ENCODE data around the gene MAGEA9B. TPM values are rescaled to one million over a fixed set of nuclear protein-coding genes. Genes with fewer than 3 reads are reported as not detected.
"Not testable (repeated sequence)": the region's sequence is repeated elsewhere in the genome, so short reads cannot be mapped to it uniquely, and the experiment has no call there.

Gene MAGEA9B
- total RNA-seq, 2 experiments from 2014 or later = not detected

DNA sequence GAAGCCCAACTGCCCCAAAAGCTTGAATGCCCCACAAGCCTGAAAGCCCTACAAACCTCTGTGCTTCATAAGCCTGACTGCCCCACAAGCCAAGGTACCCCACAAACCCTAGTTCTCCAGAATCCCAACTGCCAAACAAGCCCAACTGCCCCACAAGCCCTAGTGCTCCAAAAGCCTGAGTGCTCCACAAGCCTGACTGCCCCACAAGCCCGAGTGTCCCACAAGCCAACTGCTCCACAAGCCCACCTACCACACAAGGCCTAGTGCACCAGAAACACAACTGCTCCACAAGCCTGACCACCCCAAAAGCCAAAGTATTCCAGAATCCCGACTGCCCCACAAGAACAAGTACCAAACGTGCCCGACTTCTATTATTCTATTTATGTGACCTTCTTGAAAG, 23.9 kb downstream of the MAGEA9B start:
- no peak for DNase-seq (ENCODE audit: low spot score)
- H3K79me2 ChIP-seq (ENCODE audit: insufficient read depth, low read depth, low read length) = no peaks in the 10 kb centered on the region
- H2AFZ ChIP-seq (ENCODE audit: low read length) = no peak overlapping the region
- no peaks in the 10 kb centered on the region for H3K4me1 ChIP-seq (ENCODE audit: insufficient read depth, low read length, poor library complexity, severe bottlenecking)
- no peaks in the 10 kb centered on the region for H3K36me3 ChIP-seq (ENCODE audit: insufficient read depth, low read length)
- CTCF ChIA-PET (ENCODE audit: unreplicated experiment) = no interaction called here
- no TSS peak for BruUV-seq (replicated peaks)
- no peaks in the 10 kb centered on the region for H3K9me2 ChIP-seq (ENCODE audit: insufficient read depth, low read length)
- H3K9me3 ChIP-seq (ENCODE audit: low read length) = no peaks in the 10 kb centered on the region
- POLR2A ChIA-PET = no interaction called here
- H3K4me3 ChIP-seq (ENCODE audit: low read depth, low read length, poor library complexity, severe bottlenecking) = no peak overlapping the region
- TF ChIP-seq, protein P1, sequence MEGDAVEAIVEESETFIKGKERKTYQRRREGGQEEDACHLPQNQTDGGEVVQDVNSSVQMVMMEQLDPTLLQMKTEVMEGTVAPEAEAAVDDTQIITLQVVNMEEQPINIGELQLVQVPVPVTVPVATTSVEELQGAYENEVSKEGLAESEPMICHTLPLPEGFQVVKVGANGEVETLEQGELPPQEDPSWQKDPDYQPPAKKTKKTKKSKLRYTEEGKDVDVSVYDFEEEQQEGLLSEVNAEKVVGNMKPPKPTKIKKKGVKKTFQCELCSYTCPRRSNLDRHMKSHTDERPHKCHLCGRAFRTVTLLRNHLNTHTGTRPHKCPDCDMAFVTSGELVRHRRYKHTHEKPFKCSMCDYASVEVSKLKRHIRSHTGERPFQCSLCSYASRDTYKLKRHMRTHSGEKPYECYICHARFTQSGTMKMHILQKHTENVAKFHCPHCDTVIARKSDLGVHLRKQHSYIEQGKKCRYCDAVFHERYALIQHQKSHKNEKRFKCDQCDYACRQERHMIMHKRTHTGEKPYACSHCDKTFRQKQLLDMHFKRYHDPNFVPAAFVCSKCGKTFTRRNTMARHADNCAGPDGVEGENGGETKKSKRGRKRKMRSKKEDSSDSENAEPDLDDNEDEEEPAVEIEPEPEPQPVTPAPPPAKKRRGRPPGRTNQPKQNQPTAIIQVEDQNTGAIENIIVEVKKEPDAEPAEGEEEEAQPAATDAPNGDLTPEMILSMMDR (conservative IDR thresholded peaks at IDR 0.05; ENCODE audit: low read length) = no peak
- no peak for TF ChIP-seq EZH2phosphoT487 (IDR thresholded peaks at IDR 0.05; ENCODE audit: borderline replicate concordance, low read depth, low read length)
- no peak overlapping the region for H3K27ac ChIP-seq (ENCODE audit: low read depth, low read length, poor library complexity, severe bottlenecking)
- no peak overlapping the region for H3K4me2 ChIP-seq (ENCODE audit: low read length)
- no peaks in the 10 kb centered on the region for H4K20me1 ChIP-seq (ENCODE audit: insufficient read depth, low read length)
- intact Hi-C loops (cut with micrococcal nuclease; ENCODE audit: unreplicated experiment) = no loop called here

DNA sequence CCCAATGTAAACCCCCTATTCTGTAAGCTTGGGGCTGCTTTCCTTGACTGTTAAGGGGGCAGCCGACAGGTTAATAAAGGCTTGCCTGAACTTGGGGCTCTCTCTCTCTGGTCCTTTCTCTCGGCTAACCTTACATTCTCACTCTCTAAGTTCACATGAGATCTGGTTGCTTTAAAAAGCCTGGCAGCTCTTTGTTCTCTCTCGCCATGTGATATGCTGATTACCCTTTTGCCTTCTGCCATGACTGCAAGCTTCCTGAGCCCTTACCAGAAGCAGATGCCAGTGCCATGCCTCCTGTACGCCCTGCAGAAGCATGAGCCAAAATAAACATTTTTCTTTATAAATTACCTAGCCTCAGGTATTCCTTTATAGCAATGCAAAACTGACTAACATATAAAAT, 32.0 kb downstream of the MAGEA9B start:
- H2AFZ ChIP-seq (ENCODE audit: low read length); H3K4me2 ChIP-seq (ENCODE audit: low read length); H3K9me2 ChIP-seq (ENCODE audit: insufficient read depth, low read length); DNase-seq (ENCODE audit: low spot score); H3K4me1 ChIP-seq (ENCODE audit: insufficient read depth, low read length, poor library complexity, severe bottlenecking); BruUV-seq (replicated peaks); H3K36me3 ChIP-seq (ENCODE audit: insufficient read depth, low read length); H3K9me3 ChIP-seq (ENCODE audit: low read length); H3K27ac ChIP-seq (ENCODE audit: low read depth, low read length, poor library complexity, severe bottlenecking); H3K79me2 ChIP-seq (ENCODE audit: insufficient read depth, low read depth, low read length); intact Hi-C loops (cut with micrococcal nuclease; ENCODE audit: unreplicated experiment); POLR2A ChIA-PET; H4K20me1 ChIP-seq (ENCODE audit: insufficient read depth, low read length); CTCF ChIA-PET (ENCODE audit: unreplicated experiment); H3K4me3 ChIP-seq (ENCODE audit: low read depth, low read length, poor library complexity, severe bottlenecking): not testable (repeated sequence)

DNA sequence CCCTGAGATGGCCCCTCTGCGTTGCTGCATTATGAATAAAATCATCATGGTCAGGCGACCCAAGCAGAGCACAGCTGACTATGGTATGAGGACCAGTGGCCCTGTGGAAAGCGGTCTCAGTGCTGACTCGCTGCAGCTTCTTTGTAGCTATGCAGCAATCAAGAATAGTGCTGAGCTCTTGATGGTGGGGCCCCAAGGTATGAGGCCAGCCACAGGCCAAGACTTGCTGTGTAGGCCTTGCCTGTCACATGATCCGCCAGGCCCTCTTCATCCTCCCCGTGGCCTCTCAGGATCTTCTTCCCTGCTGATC, 35.4 kb downstream of the MAGEA9B start:
- H3K9me2 ChIP-seq (ENCODE audit: insufficient read depth, low read length); H3K4me1 ChIP-seq (ENCODE audit: insufficient read depth, low read length, poor library complexity, severe bottlenecking); intact Hi-C loops (cut with micrococcal nuclease; ENCODE audit: unreplicated experiment); H3K4me2 ChIP-seq (ENCODE audit: low read length); H3K79me2 ChIP-seq (ENCODE audit: insufficient read depth, low read depth, low read length); H3K27ac ChIP-seq (ENCODE audit: low read depth, low read length, poor library complexity, severe bottlenecking); H3K36me3 ChIP-seq (ENCODE audit: insufficient read depth, low read length); H3K4me3 ChIP-seq (ENCODE audit: low read depth, low read length, poor library complexity, severe bottlenecking); CTCF ChIA-PET (ENCODE audit: unreplicated experiment); H4K20me1 ChIP-seq (ENCODE audit: insufficient read depth, low read length); BruUV-seq (replicated peaks); DNase-seq (ENCODE audit: low spot score); H2AFZ ChIP-seq (ENCODE audit: low read length); POLR2A ChIA-PET; H3K9me3 ChIP-seq (ENCODE audit: low read length): not testable (repeated sequence)

DNA sequence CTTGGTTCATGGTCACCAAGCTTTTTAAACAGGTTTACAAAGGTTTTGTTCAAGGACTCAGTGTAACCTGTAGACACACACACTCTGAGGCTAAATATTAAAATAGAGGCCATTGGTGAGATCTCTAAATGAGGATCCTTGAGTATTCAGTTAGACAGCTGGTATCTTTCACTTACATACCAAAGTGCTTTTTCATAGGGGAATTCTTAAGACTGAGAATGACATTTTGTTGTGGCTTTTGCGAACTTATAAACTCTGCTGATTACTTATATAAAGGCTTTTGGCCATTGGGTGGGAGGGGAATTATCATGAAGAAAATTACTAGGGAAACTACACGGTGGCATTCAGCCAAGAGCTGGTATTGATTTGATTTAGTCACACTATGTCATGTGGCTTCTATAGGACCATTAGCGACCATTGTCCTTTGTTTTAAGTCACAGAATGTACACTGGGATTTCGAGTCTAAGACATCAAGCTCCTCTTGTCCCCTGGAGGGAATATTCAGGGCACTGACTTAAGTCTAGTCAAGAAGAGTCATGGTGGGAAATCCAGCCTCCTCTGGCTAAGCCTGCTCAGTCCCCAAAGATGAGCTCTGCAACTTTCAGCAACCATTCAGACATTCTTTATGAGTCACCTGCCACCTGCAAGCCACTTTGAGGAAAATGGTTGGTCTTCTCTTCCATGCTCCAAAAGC, 35.9 kb downstream of the MAGEA9B start:
- BruUV-seq (replicated peaks); POLR2A ChIA-PET; H3K9me2 ChIP-seq (ENCODE audit: insufficient read depth, low read length): not testable (repeated sequence)

DNA sequence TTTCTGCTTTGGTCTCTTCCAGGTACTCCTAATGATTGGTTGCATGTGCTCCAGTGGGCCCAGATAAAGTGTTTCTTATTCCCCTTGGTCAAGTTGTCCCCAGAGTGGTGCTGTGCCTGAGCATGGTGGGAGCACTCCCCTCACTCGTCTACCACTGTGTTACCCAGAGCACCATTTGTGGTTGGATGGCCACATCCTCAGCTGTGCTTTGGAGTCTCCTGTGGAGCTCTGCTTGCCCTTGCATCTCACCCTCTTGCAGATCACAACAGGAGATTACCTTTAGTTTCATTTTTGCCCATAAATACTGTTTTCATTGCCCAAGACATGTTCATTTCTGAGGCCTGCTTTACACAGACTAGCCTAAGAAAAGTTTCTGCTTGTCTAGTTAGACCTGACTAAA, 36.8 kb downstream of the MAGEA9B start:
- POLR2A ChIA-PET; H4K20me1 ChIP-seq (ENCODE audit: insufficient read depth, low read length); H3K4me1 ChIP-seq (ENCODE audit: insufficient read depth, low read length, poor library complexity, severe bottlenecking); H3K4me3 ChIP-seq (ENCODE audit: low read depth, low read length, poor library complexity, severe bottlenecking); BruUV-seq (replicated peaks); H3K79me2 ChIP-seq (ENCODE audit: insufficient read depth, low read depth, low read length); H3K4me2 ChIP-seq (ENCODE audit: low read length); H3K36me3 ChIP-seq (ENCODE audit: insufficient read depth, low read length); H3K27ac ChIP-seq (ENCODE audit: low read depth, low read length, poor library complexity, severe bottlenecking); H2AFZ ChIP-seq (ENCODE audit: low read length); CTCF ChIA-PET (ENCODE audit: unreplicated experiment); H3K9me3 ChIP-seq (ENCODE audit: low read length); intact Hi-C loops (cut with micrococcal nuclease; ENCODE audit: unreplicated experiment); DNase-seq (ENCODE audit: low spot score); H3K9me2 ChIP-seq (ENCODE audit: insufficient read depth, low read length): not testable (repeated sequence)

More for the DNA sequence above, 35.9 kb downstream of the MAGEA9B start:
- CTCF ChIA-PET (ENCODE audit: unreplicated experiment); H3K4me3 ChIP-seq (ENCODE audit: low read depth, low read length, poor library complexity, severe bottlenecking); H3K36me3 ChIP-seq (ENCODE audit: insufficient read depth, low read length); H3K27ac ChIP-seq (ENCODE audit: low read depth, low read length, poor library complexity, severe bottlenecking); H2AFZ ChIP-seq (ENCODE audit: low read length); intact Hi-C loops (cut with micrococcal nuclease; ENCODE audit: unreplicated experiment); H3K9me3 ChIP-seq (ENCODE audit: low read length); H4K20me1 ChIP-seq (ENCODE audit: insufficient read depth, low read length); DNase-seq (ENCODE audit: low spot score); H3K79me2 ChIP-seq (ENCODE audit: insufficient read depth, low read depth, low read length); H3K4me2 ChIP-seq (ENCODE audit: low read length); H3K4me1 ChIP-seq (ENCODE audit: insufficient read depth, low read length, poor library complexity, severe bottlenecking): not testable (repeated sequence)

DNA sequence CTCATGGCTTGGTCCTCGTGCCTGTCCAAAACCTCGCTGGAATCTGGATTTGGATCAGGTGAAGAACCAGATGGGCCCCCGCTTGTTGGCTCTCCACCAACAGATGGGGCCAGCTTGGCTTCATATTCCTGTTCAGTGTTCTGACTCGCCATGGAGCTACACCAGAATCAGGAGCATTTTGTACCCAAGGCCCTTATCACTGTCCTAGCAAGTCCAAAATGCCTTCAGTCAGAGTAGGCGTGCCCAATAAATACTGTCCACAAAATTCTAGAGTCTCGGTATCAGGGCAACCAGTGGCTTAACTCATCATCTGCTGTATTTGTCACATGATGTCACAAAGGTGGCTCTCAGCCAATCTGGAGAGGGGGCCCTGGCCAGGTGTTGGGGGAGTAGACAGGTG, 37.6 kb downstream of the MAGEA9B start, which contains the start of gene HSFX3:
Gene HSFX3, minus strand, starts transcription at position 224 of the 400 bp plus-strand sequence. Its CDS starts 72 bp downstream, at position 152.
- DNase-seq (ENCODE audit: low spot score); BruUV-seq (replicated peaks); CTCF ChIA-PET (ENCODE audit: unreplicated experiment); H2AFZ ChIP-seq (ENCODE audit: low read length); H3K4me1 ChIP-seq (ENCODE audit: insufficient read depth, low read length, poor library complexity, severe bottlenecking); H3K4me3 ChIP-seq (ENCODE audit: low read depth, low read length, poor library complexity, severe bottlenecking); H3K36me3 ChIP-seq (ENCODE audit: insufficient read depth, low read length); H3K79me2 ChIP-seq (ENCODE audit: insufficient read depth, low read depth, low read length); POLR2A ChIA-PET; H3K9me2 ChIP-seq (ENCODE audit: insufficient read depth, low read length); H4K20me1 ChIP-seq (ENCODE audit: insufficient read depth, low read length); H3K9me3 ChIP-seq (ENCODE audit: low read length); intact Hi-C loops (cut with micrococcal nuclease; ENCODE audit: unreplicated experiment); H3K4me2 ChIP-seq (ENCODE audit: low read length); H3K27ac ChIP-seq (ENCODE audit: low read depth, low read length, poor library complexity, severe bottlenecking): not testable (repeated sequence)

Data from OCI-LY7 (cell line).